SJCRH30 (cell line): ENCODE measurements around the gene CFAP20DC. TPM values are rescaled to one million over a fixed set of nuclear protein-coding genes. Genes with fewer than 3 reads are reported as not detected.

Source experiments
- DNase-seq, 2 experiments: peaks; one replicate each; pipeline ENCODE4 v3.0.0-alpha.2; 2015 to 2020
- H3K27ac ChIP-seq: fragments of 250-450 bp; sonication (Bioruptor Pico); 2 replicates; pipeline ENCODE4 v1.5.1; 2020; ENCODE audit warnings: mild to moderate bottlenecking, moderate library complexity
- H3K27me3 ChIP-seq: fragments of 250-450 bp; sonication (Bioruptor Pico); 2 replicates; pipeline ENCODE4 v1.5.1; 2020; ENCODE audit warnings: mild to moderate bottlenecking, moderate library complexity
- H3K36me3 ChIP-seq: fragments of 250-450 bp; sonication (Bioruptor Pico); 2 replicates; pipeline ENCODE4 v1.5.1; 2020; ENCODE audit warnings: mild to moderate bottlenecking, moderate library complexity
- H3K4me1 ChIP-seq: fragments of 250-450 bp; sonication (Bioruptor Pico); 2 replicates; pipeline ENCODE4 v1.5.1; 2020; ENCODE audit warnings: mild to moderate bottlenecking, moderate library complexity
- H3K4me3 ChIP-seq: fragments of 250-450 bp; sonication (Bioruptor Pico); 2 replicates; pipeline ENCODE4 v1.5.1; 2020; ENCODE audit warnings: mild to moderate bottlenecking, moderate library complexity
- H3K9me3 ChIP-seq: fragments of 250-450 bp; sonication (Bioruptor Pico); replicated peaks from 2 replicates; pipeline ENCODE4 v1.5.1; 2020; ENCODE audit warnings: mild to moderate bottlenecking, moderate library complexity
- total RNA-seq: library from RNA; depleted of rRNA; stranded (reverse); fragments of >200 nt; shearing (Covaris generic); gene quantifications from 2 replicates; pipeline ENCODE4 v1.2.3, GENCODE V29; 2014

The CFAP20DC gene
- total RNA-seq, 1 experiment from 2014 or later = not detected

- Histone ChIP-seq H3K36me3 (no peaks in the 10 kb centered on the region), H3K27me3 (no peaks in the 10 kb centered on the region), H3K4me3 (no peak overlapping the region), H3K9me3 (no peaks in the 10 kb centered on the region), H3K4me1 (no peaks in the 10 kb centered on the region), H3K27ac (no peak overlapping the region)
- DNase-seq = no peak
Observed at GRCh38 chr3:58800940-58801339, 248.9 kb downstream of the CFAP20DC start.

DNA sequence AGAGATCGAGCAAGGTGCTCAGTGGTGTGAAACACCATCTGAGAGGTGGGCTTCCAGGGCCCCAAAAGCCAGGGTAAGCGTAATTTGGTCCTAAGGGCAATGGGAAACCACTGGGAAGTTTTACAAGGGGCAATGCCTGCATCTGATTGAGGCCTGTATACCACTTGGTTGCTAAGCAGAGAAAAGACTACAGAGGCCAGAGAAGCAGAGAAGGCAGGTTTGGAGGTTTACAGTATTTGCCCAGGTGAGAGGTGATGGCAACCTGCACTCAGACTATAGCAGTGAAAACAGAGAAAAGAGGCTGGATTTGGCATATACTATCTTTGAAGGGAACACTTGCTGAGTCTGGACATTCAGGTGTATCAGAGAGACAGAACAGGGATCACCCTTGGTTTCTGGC, 249.8 kb downstream of the CFAP20DC start:
- DNase-seq = no peak
- H3K4me1 ChIP-seq = no peaks in the 10 kb centered on the region
- no peak overlapping the region for H3K27ac ChIP-seq
- no peaks in the 10 kb centered on the region for H3K36me3 ChIP-seq
- no peak overlapping the region for H3K4me3 ChIP-seq
- no peaks in the 10 kb centered on the region for H3K27me3 ChIP-seq
- no peaks in the 10 kb centered on the region for H3K9me3 ChIP-seq

- no peak for DNase-seq
- Histone ChIP-seq H3K4me3 (no peak overlapping the region), H3K27ac (no peak overlapping the region), H3K36me3 (no peaks in the 10 kb centered on the region), H3K4me1 (no peaks in the 10 kb centered on the region), H3K27me3 (no peaks in the 10 kb centered on the region), H3K9me3 (no peaks in the 10 kb centered on the region)
Observed at GRCh38 chr3:58799271-58799670, 250.6 kb downstream of the CFAP20DC start.

GRCh38 chr3:58798312-58798711, 251.5 kb downstream of the CFAP20DC start:
- no peak overlapping the region for H3K4me3 ChIP-seq
- no peaks in the 10 kb centered on the region for H3K27me3 ChIP-seq
- no peak for DNase-seq
- H3K36me3 ChIP-seq = no peaks in the 10 kb centered on the region
- H3K27ac ChIP-seq = no peak overlapping the region
- H3K9me3 ChIP-seq = no peaks in the 10 kb centered on the region
- H3K4me1 ChIP-seq = no peaks in the 10 kb centered on the region

DNA sequence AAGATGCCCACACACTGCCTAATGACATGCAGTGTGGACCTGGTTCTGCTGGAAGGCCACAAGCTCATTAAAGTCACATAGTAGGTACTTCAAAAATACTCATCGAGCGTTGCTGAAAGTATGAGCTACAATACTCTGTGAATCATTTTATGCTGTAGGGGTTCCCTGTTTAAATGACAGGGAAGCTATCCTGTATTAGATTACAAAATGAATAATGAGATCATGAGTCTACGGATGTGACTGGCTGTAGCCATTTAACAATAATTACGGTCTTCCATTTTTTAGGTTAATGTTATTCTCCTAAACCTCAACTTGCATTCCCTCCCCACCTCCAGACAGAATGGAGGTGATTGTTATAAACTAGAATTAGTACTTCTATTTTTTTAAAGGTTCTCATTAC, 255.1 kb downstream of the CFAP20DC start:
- no peaks in the 10 kb centered on the region for H3K9me3 ChIP-seq
- H3K4me1 ChIP-seq = no peaks in the 10 kb centered on the region
- no peak overlapping the region for H3K27ac ChIP-seq
- no peak overlapping the region for H3K4me3 ChIP-seq
- DNase-seq = no peak
- no peaks in the 10 kb centered on the region for H3K27me3 ChIP-seq
- no peaks in the 10 kb centered on the region for H3K36me3 ChIP-seq

- Histone ChIP-seq H3K4me1 (no peaks in the 10 kb centered on the region), H3K36me3 (no peaks in the 10 kb centered on the region), H3K9me3 (no peaks in the 10 kb centered on the region), H3K4me3 (no peak overlapping the region), H3K27ac (no peak overlapping the region), H3K27me3 (no peaks in the 10 kb centered on the region)
- DNase-seq = no peak
Observed at GRCh38 chr3:58793938-58794337, 255.9 kb downstream of the CFAP20DC start.

DNA sequence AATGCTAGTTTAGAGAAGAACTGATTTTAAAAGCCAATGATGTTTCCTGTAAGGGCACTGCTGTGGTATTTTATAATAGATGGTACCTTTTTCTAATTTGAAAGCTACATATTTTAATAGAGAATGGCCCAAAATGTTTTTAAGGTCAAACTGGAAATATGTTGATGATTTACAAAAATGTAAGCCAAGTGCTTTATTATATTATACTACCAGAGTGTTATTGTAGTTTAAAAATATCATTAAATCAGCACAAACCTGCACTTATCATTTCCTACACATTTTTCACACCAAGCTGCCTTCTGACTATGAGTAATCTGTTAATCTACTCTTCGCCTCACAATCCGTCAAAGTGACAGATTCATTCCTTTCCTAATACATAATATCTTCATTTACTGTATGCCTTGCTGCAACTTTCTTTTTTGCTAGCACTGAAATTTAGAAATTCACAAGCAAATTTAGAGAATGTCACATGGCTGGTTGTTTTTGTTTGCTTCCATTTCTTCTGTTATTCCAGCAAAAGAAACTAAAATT, 256.8 kb downstream of the CFAP20DC start:
- DNase-seq = no peak
- Histone ChIP-seq H3K9me3 (no peaks in the 10 kb centered on the region), H3K27me3 (no peaks in the 10 kb centered on the region), H3K36me3 (no peaks in the 10 kb centered on the region), H3K27ac (no peak overlapping the region), H3K4me3 (no peak overlapping the region), H3K4me1 (no peaks in the 10 kb centered on the region)

GRCh38 chr3:58789385-58789784, 260.4 kb downstream of the CFAP20DC start:
- Histone ChIP-seq H3K9me3 (no peaks in the 10 kb centered on the region), H3K4me1 (no peaks in the 10 kb centered on the region), H3K4me3 (no peak overlapping the region), H3K27me3 (no peaks in the 10 kb centered on the region), H3K27ac (no peak overlapping the region), H3K36me3 (no peaks in the 10 kb centered on the region)
- DNase-seq = no peak

GRCh38 chr3:58784888-58785287, 264.9 kb downstream of the CFAP20DC start:
- no peak overlapping the region for H3K4me3 ChIP-seq
- H3K27ac ChIP-seq = no peak overlapping the region
- no peaks in the 10 kb centered on the region for H3K36me3 ChIP-seq
- no peaks in the 10 kb centered on the region for H3K27me3 ChIP-seq
- DNase-seq = no peak
- no peaks in the 10 kb centered on the region for H3K4me1 ChIP-seq
- no peaks in the 10 kb centered on the region for H3K9me3 ChIP-seq

GRCh38 chr3:58784425-58784824, 265.4 kb downstream of the CFAP20DC start:
- Histone ChIP-seq H3K9me3 (no peaks in the 10 kb centered on the region; the same call in 1 of the 2 replicates), H3K4me1 (no peaks in the 10 kb centered on the region), H3K36me3 (no peaks in the 10 kb centered on the region), H3K27ac (no peak overlapping the region), H3K27me3 (no peaks in the 10 kb centered on the region), H3K4me3 (no peak overlapping the region)
- no peak for DNase-seq

DNA sequence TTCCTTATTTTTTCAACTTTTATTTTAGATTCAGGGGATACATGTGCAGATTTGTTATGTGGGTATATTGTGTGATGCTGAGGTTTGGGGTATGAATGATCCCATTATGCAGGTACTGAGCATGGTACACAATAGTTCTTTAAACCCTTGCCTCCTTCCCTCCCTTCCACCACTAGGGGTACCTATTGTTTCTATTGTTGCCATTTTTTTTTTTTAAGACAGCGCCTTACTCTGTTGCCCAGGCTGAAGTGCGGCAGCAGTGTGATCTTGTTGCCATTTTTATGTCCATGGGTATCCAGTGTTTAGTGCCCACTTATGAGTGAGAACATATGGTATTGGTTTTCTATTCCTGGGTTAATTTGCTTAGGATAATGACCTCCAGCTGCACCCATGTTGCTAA, 266.0 kb downstream of the CFAP20DC start:
- H3K4me1 ChIP-seq = no peaks in the 10 kb centered on the region
- no peaks in the 10 kb centered on the region for H3K27me3 ChIP-seq
- H3K9me3 ChIP-seq = no peaks in the 10 kb centered on the region; the same call in 1 of the 2 replicates
- H3K27ac ChIP-seq = no peak overlapping the region
- no peaks in the 10 kb centered on the region for H3K36me3 ChIP-seq
- DNase-seq = no peak
- H3K4me3 ChIP-seq = no peak overlapping the region

DNA sequence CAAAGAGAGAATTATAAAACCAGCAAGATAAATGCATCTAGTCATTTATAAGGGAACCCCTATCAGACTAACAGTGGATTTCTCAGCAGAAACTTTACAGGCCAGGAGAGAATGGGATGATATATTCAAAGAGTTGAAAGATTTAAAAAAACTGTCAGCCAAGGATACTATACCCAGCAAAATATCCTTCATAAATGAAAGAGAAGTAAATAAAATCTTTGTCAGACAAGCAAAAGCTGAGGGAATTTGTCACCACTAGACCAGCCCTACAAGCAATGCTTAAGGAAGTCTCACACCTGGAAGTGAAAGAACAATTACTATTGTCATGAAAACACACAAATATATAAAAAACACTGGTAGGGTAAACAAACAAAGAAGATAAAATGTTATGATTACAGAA, 269.9 kb downstream of the CFAP20DC start:
- no peaks in the 10 kb centered on the region for H3K27me3 ChIP-seq
- H3K4me3 ChIP-seq = no peak overlapping the region
- H3K4me1 ChIP-seq = no peaks in the 10 kb centered on the region
- no peaks in the 10 kb centered on the region for H3K36me3 ChIP-seq
- H3K9me3 ChIP-seq = no peaks in the 10 kb centered on the region; the same call in 1 of the 2 replicates
- DNase-seq = no peak
- H3K27ac ChIP-seq = no peak overlapping the region

- Histone ChIP-seq H3K4me1 (no peaks in the 10 kb centered on the region), H3K9me3 (no peaks in the 10 kb centered on the region; the same call in 1 of the 2 replicates), H3K36me3 (no peaks in the 10 kb centered on the region), H3K4me3 (no peak overlapping the region), H3K27ac (no peak overlapping the region), H3K27me3 (no peaks in the 10 kb centered on the region)
- DNase-seq = no peak
Observed at GRCh38 chr3:58776231-58776630, 273.6 kb downstream of the CFAP20DC start.

DNA sequence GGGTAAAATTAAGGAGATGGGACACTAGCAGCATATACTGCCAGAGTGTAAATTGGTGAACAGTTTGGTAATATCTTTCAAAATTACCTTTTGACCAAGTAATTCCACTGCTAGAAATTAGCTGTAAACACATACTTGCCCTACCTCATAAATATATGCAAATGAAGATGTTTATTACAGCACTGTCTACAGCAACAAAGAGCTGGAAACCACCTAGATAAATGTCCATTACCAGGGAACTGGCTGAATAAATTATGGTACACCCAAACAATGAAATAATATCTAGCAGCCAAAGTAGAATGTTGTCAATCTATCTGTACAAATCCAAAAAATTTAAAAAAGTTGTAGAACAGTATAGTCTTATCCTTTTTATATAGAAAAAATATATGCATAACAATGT, 277.4 kb downstream of the CFAP20DC start:
- DNase-seq = no peak

GRCh38 chr3:58769065-58769464, 280.8 kb downstream of the CFAP20DC start:
- Histone ChIP-seq H3K4me3 (no peak overlapping the region), H3K4me1 (no peaks in the 10 kb centered on the region), H3K27me3 (no peaks in the 10 kb centered on the region), H3K36me3 (no peaks in the 10 kb centered on the region), H3K27ac (no peak overlapping the region), H3K9me3 (no peaks in the 10 kb centered on the region)
- DNase-seq = no peak

More for the DNA sequence above, 277.4 kb downstream of the CFAP20DC start:
- no peaks in the 10 kb centered on the region for H3K9me3 ChIP-seq
- no peaks in the 10 kb centered on the region for H3K4me1 ChIP-seq
- H3K36me3 ChIP-seq = no peaks in the 10 kb centered on the region
- no peaks in the 10 kb centered on the region for H3K27me3 ChIP-seq
- no peak overlapping the region for H3K27ac ChIP-seq
- no peak overlapping the region for H3K4me3 ChIP-seq

DNA sequence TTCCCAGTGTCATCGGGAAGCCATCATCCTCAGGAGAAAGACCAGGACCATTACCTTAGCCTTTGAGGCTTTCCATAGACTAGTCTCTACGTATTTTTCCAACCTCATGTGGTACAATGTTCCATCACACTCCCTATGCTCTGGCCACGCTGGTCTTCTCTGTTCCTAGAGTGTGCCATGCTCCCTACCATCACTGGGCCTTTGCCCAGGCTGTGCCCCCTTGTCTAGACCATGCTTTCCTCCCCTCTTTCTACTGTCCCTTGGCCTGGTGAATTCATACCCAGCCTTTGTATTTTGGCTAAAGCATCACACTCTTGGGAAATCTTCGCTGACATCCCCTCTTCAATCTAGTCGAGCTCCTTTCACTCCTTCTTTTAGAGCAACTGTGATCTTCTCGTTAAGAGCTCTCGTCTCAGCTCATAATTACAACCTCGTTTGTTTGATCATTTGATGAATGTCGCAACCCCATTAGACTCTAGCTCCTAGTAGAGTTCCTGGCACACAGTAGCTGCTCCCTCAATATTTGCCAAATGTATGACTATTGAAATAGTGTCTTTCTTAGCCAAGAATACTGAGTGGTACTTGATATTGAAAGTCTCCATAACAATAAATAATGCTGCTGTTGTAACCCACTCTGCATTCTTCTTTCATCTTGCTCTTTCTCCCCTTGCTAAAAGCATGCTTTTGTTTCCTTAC, 283.1 kb downstream of the CFAP20DC start:
- no peaks in the 10 kb centered on the region for H3K9me3 ChIP-seq
- no peaks in the 10 kb centered on the region for H3K4me1 ChIP-seq
- no peaks in the 10 kb centered on the region for H3K36me3 ChIP-seq
- no peak overlapping the region for H3K4me3 ChIP-seq
- H3K27ac ChIP-seq = no peak overlapping the region
- no peaks in the 10 kb centered on the region for H3K27me3 ChIP-seq
- DNase-seq = no peak
